HCT116 (cell line): ENCODE data around the gene KIRREL3. TPM values are rescaled to one million over a fixed set of nuclear protein-coding genes. Genes with fewer than 3 reads are reported as not detected.

Experiments
- ATAC-seq: fragments of 200-7000 bp; cut with Tn5 transposase; 2 replicates; pipeline ENCODE4 v1.9.1; 2020; ENCODE audit warnings: mild to moderate bottlenecking, moderate library complexity
- BruUV-seq: library from RNA; stranded (reverse); fragments of 400-500 nt; replicated peaks from 2 replicates; lab custom pipeline; 2021; lab: Mats Ljungman, UMichigan
- CTCF ChIA-PET: fragments of 300-600 bp; sonication (Branson Sonifier 250); formaldehyde crosslinking; loops from one replicate; lab custom pipeline; 2021; ENCODE audit warnings: antibody characterized with exemption; lab: Charles Lee
- POLR2A ChIA-PET: fragments of 300-600, 350-600 bp; sonication (Branson Sonifier 250); formaldehyde crosslinking; loops from one replicate; lab custom pipeline; 2021; ENCODE audit warnings: antibody characterized with exemption; lab: Charles Lee
- RAD21 ChIA-PET, 2 experiments: fragments of 300-600 bp; sonication (Branson Sonifier 250); formaldehyde crosslinking; loops; one replicate each; lab custom pipeline; 2023; ENCODE audit warnings: low total read pairs in 2 of 2; ENCODE audit not compliant: uncharacterized antibody in 2 of 2, unreplicated experiment in 2 of 2, low non-redundant PET in 1 of 2; lab: Charles Lee
- DNase-seq: peaks from one replicate; pipeline ENCODE4 v3.0.0-alpha.2; 2010; ENCODE audit warnings: low read depth, low spot score
- H2AFZ ChIP-seq: fragments of 200-600 bp; shearing (Covaris generic), sonication (generic); 2 replicates; pipeline ENCODE4 v1.6.1; 2017; ENCODE audit warnings: low read depth, mixed run types, mixed read lengths, antibody characterized with exemption, low read length; ENCODE audit not compliant: poor library complexity, severe bottlenecking
- H3K27ac ChIP-seq: 2 replicates; pipeline ENCODE4 v1.5.1; 2012; ENCODE audit warnings: low read depth, low read length
- H3K27me3 ChIP-seq: fragments of 200-600 bp; sonication (generic); 2 replicates; pipeline ENCODE4 v1.6.1; 2016; ENCODE audit warnings: mixed run types, low read length, mixed read lengths; ENCODE audit not compliant: insufficient read depth
- H3K36me3 ChIP-seq, 2 experiments: fragments of 200-500 bp in 1 of 2; fragments of 200-600 bp in 1 of 2; sonication (Bioruptor generic) in 1 of 2; sonication (generic) in 1 of 2; 2 replicates each; pipeline versions ENCODE4 v1.5.1 to v1.6.1; 2014 to 2016; ENCODE audit warnings: low read length in 2 of 2, inconsistent platforms in 1 of 2, mixed read lengths in 1 of 2, mixed run types in 1 of 2; ENCODE audit not compliant: insufficient read depth in 2 of 2, control insufficient read depth in 1 of 2
- H3K4me1 ChIP-seq, 2 experiments: fragments of 200-600 bp in 1 of 2; sonication (generic) in 1 of 2; 2 replicates each; pipeline versions ENCODE4 v1.5.1 to v1.6.1; 2012 to 2017; ENCODE audit warnings: low read length in 2 of 2, inconsistent platforms in 1 of 2, mild to moderate bottlenecking in 1 of 2, mixed read lengths in 1 of 2, mixed run types in 1 of 2, moderate library complexity in 1 of 2; ENCODE audit not compliant: insufficient read depth in 2 of 2, control insufficient read depth in 1 of 2
- H3K4me2 ChIP-seq: fragments of 200-600 bp; sonication (generic); 2 replicates; pipeline ENCODE4 v1.6.1; 2017; ENCODE audit warnings: mixed run types, low read length, mixed read lengths
- H3K4me3 ChIP-seq, 2 experiments: fragments of 200-600 bp in 1 of 2; sonication (generic) in 1 of 2; replicated peaks in 1 of 2; 2 replicates each; pipeline ENCODE4 v1.5.1; 2011 to 2016; ENCODE audit warnings: low read length in 2 of 2, control low read depth in 1 of 2, low read depth in 1 of 2, mild to moderate bottlenecking in 1 of 2, mixed read lengths in 1 of 2, mixed run types in 1 of 2
- H3K79me2 ChIP-seq: fragments of 200-600 bp; sonication (generic); 2 replicates; pipeline ENCODE4 v1.6.1; 2017; ENCODE audit warnings: mild to moderate bottlenecking, mixed run types, low read length, moderate library complexity, mixed read lengths; ENCODE audit not compliant: insufficient read depth
- H3K9ac ChIP-seq: fragments of 200-600 bp; sonication (generic); 2 replicates; pipeline ENCODE4 v1.6.1; 2016; ENCODE audit warnings: low read length, mixed read lengths
- H3K9me2 ChIP-seq: fragments of 200-600 bp; sonication (generic), shearing (Covaris generic); 2 replicates; pipeline ENCODE4 v1.6.1; 2017; ENCODE audit warnings: mixed run types, mild to moderate bottlenecking, moderate library complexity; ENCODE audit not compliant: insufficient read depth
- H3K9me3 ChIP-seq, 2 experiments: fragments of 200-500 bp in 1 of 2; fragments of 200-600 bp in 1 of 2; sonication (Bioruptor generic) in 1 of 2; sonication (generic) in 1 of 2; 2 replicates each; pipeline ENCODE4 v1.6.1; 2014 to 2017; ENCODE audit warnings: low read length in 2 of 2, mixed read lengths in 2 of 2, inconsistent platforms in 1 of 2, low read depth in 1 of 2, mild to moderate bottlenecking in 1 of 2, mixed run types in 1 of 2, moderate library complexity in 1 of 2; ENCODE audit not compliant: control insufficient read depth in 1 of 2, insufficient read depth in 1 of 2
- H4K20me1 ChIP-seq: fragments of 200-600 bp; sonication (generic), shearing (Covaris generic); 2 replicates; pipeline ENCODE4 v1.6.1; 2017; ENCODE audit warnings: mixed run types, mild to moderate bottlenecking, moderate library complexity; ENCODE audit not compliant: insufficient read depth
- ATF3 ChIP-seq: IDR thresholded peaks from 2 replicates; pipeline ENCODE4 v1.6.1; 2012
- CBX3 ChIP-seq: IDR thresholded peaks from 2 replicates; pipeline ENCODE4 v1.6.1; 2012; ENCODE audit warnings: low read depth
- CTCF ChIP-seq, 3 experiments: fragments of 200-600 bp in 1 of 3; sonication (generic) in 1 of 3; IDR thresholded peaks in 2 of 3; conservative IDR thresholded peaks in 1 of 3; 2 replicates each; pipeline ENCODE4 v1.5.1; 2012 to 2017; ENCODE audit warnings: low read depth in 2 of 3, low read length in 2 of 3, antibody characterized with exemption in 1 of 3, borderline replicate concordance in 1 of 3, control low read depth in 1 of 3, mild to moderate bottlenecking in 1 of 3, mixed read lengths in 1 of 3, mixed run types in 1 of 3, moderate library complexity in 1 of 3; ENCODE audit not compliant: insufficient read depth in 1 of 3
- EGR1 ChIP-seq: IDR thresholded peaks from 2 replicates; pipeline ENCODE4 v1.6.1; 2012; ENCODE audit warnings: low read depth
- ELF1 ChIP-seq: IDR thresholded peaks from 2 replicates; pipeline ENCODE4 v1.6.1; 2012; ENCODE audit warnings: low read depth, borderline replicate concordance
- EZH2phosphoT487 ChIP-seq: fragments of 200-600 bp; IDR thresholded peaks from 2 replicates; pipeline ENCODE4 v1.6.1; 2018; ENCODE audit warnings: antibody characterized with exemption, borderline replicate concordance
- FOSL1 ChIP-seq: IDR thresholded peaks from 2 replicates; pipeline ENCODE4 v1.6.1; 2012; ENCODE audit warnings: low read depth
- MAX ChIP-seq: IDR thresholded peaks from 2 replicates; pipeline ENCODE4 v1.6.1; 2012
- POLR2A ChIP-seq: IDR thresholded peaks from 2 replicates; pipeline ENCODE4 v1.7.0; 2011; ENCODE audit warnings: borderline replicate concordance; ENCODE audit not compliant: insufficient read depth, insufficient read length; ENCODE audit errors: extremely low read depth
- RAD21 ChIP-seq: IDR thresholded peaks from 2 replicates; pipeline ENCODE4 v1.6.1; 2012; ENCODE audit warnings: low read depth, mild to moderate bottlenecking
- REST ChIP-seq: IDR thresholded peaks from 2 replicates; pipeline ENCODE4 v1.6.1; 2012; ENCODE audit warnings: low read depth
- SP1 ChIP-seq: IDR thresholded peaks from 2 replicates; pipeline ENCODE4 v1.6.1; 2012; ENCODE audit warnings: low read depth
- SRF ChIP-seq: IDR thresholded peaks from 2 replicates; pipeline ENCODE4 v1.6.1; 2012; ENCODE audit warnings: low read depth
- YY1 ChIP-seq: IDR thresholded peaks from 2 replicates; pipeline ENCODE4 v1.6.1; 2011; ENCODE audit warnings: low read length, low read depth, moderate library complexity, mild to moderate bottlenecking; ENCODE audit not compliant: insufficient replicate concordance; ENCODE audit errors: extremely low read depth
- ZBTB33 ChIP-seq: IDR thresholded peaks from 2 replicates; pipeline ENCODE4 v1.6.1; 2011; ENCODE audit warnings: mild to moderate bottlenecking, low read length, moderate library complexity; ENCODE audit not compliant: insufficient replicate concordance; ENCODE audit errors: extremely low read depth
- ZNF274 ChIP-seq: fragments of 200-500 bp; sonication (Bioruptor generic); IDR thresholded peaks from 2 replicates; pipeline ENCODE4 v1.6.1; 2014; ENCODE audit warnings: mild to moderate bottlenecking, low read depth, low read length, inconsistent platforms
- intact Hi-C: fragments of 100-400 bp; cut with micrococcal nuclease; formaldehyde crosslinking; loops from 2 replicates; pipeline ENCODE4 v1.10.0; 2022
- total RNA-seq: library from RNA; stranded (reverse); gene quantifications from one replicate; pipeline ENCODE4 v1.2.1, GENCODE V29; 2021; ENCODE audit not compliant: unreplicated experiment

The KIRREL3 gene
- total RNA-seq, 1 experiment from 2014 or later: not detected

GRCh38 chr11:126924376-126925040 is 76.1 kb downstream of the KIRREL3 start:
- no peak for DNase-seq
- H3K4me3 ChIP-seq: no peak overlapping the region
- intact Hi-C loops: no loop called here
- ChIA-PET RAD21 (no interaction called here), POLR2A (no interaction called here), CTCF (no interaction called here)
- TF ChIP-seq FOSL1 (no peak), CBX3 (no peak), REST (no peak), POLR2A (no peak), RAD21 (no peak), EGR1 (no peak), ZBTB33 (no peak), ZNF274 (no peak), SP1 (no peak), MAX (no peak), EZH2phosphoT487 (no peak), ELF1 (no peak), SRF (no peak), YY1 (no peak), CTCF (IDR thresholded peaks at IDR 0.05 in 2 of 3, conservative IDR thresholded peaks at IDR 0.05 in 1 of 3; ENCODE audit: borderline replicate concordance in 1 of 3, insufficient read depth in 1 of 3, low read depth in 2 of 3, low read length in 2 of 3) (no peak), ATF3 (no peak)
- ATAC-seq: no peak
- H3K4me2 ChIP-seq: no peak overlapping the region
- H3K36me3 ChIP-seq: no peaks in the 10 kb centered on the region
- H3K79me2 ChIP-seq: no peaks in the 10 kb centered on the region
- BruUV-seq: no TSS peak
- no peak overlapping the region for H3K9ac ChIP-seq
- H4K20me1 ChIP-seq: no peaks in the 10 kb centered on the region
- no peaks in the 10 kb centered on the region for H3K9me3 ChIP-seq
- H3K4me1 ChIP-seq: no peaks in the 10 kb centered on the region
- no peaks in the 10 kb centered on the region for H3K9me2 ChIP-seq
- H3K27ac ChIP-seq: no peak overlapping the region
- H3K27me3 ChIP-seq: no peaks in the 10 kb centered on the region
- no peak overlapping the region for H2AFZ ChIP-seq
